DMS114 treated with DMSO at 0.1 percent for 48 hours (cell line): ENCODE measurements around the gene KRT12.
"Not testable (repeated sequence)": the region's sequence is repeated elsewhere in the genome, so short reads cannot be mapped to it uniquely, and the experiment has no call there.

Experiments used
- DNase-seq: peaks from one replicate; lab custom pipeline; 2025; ENCODE audit not compliant: unreplicated experiment; lab: John Stamatoyannopoulos, UW

KRT12 gene

GRCh38 chr17:40884708-40885512, 17.9 kb upstream of the KRT12 start, which contains the start of gene KRT20:
KRT20 (minus strand) TSS chr17:40885242; CDS start chr17:40885185, 57 bp downstream.
- DNase-seq: no peak

GRCh38 chr17:40883626-40884334, 16.8 kb upstream of the KRT12 start:
- no peak for DNase-seq

- DNase-seq: no peak
Observed at GRCh38 chr17:40883031-40883430, 16.0 kb upstream of the KRT12 start.

- no peak for DNase-seq
Observed at GRCh38 chr17:40879026-40879425, 12.0 kb upstream of the KRT12 start.

- no peak for DNase-seq
Observed at GRCh38 chr17:40878044-40878443, 11.0 kb upstream of the KRT12 start.

- DNase-seq: no peak
Observed at GRCh38 chr17:40873801-40874200, 6.8 kb upstream of the KRT12 start.

- DNase-seq: no peak
Observed at GRCh38 chr17:40873255-40873654, 6.2 kb upstream of the KRT12 start.

- no peak for DNase-seq
Observed at GRCh38 chr17:40872416-40872815, 5.4 kb upstream of the KRT12 start.

GRCh38 chr17:40871316-40871715, 4.3 kb upstream of the KRT12 start:
- no peak for DNase-seq

GRCh38 chr17:40870136-40870535, 3.1 kb upstream of the KRT12 start:
- DNase-seq: no peak

GRCh38 chr17:40864661-40865390, 2.2 kb downstream of the KRT12 start:
- no peak for DNase-seq

GRCh38 chr17:40862985-40863733, 3.9 kb downstream of the KRT12 start:
- DNase-seq: no peak

- no peak for DNase-seq
Observed at GRCh38 chr17:40859536-40859935, 7.5 kb downstream of the KRT12 start.

- DNase-seq: not testable (repeated sequence)
Observed at GRCh38 chr17:40858667-40859066, 8.4 kb downstream of the KRT12 start.

GRCh38 chr17:40857535-40857934, 9.5 kb downstream of the KRT12 start:
- DNase-seq: no peak

- no peak for DNase-seq
Observed at GRCh38 chr17:40854175-40854814, 12.7 kb downstream of the KRT12 start.

GRCh38 chr17:40852364-40852763, 14.7 kb downstream of the KRT12 start:
- DNase-seq: no peak

GRCh38 chr17:40850293-40850972, 16.6 kb downstream of the KRT12 start:
- DNase-seq: no peak

- no peak for DNase-seq
Observed at GRCh38 chr17:40849723-40850122, 17.3 kb downstream of the KRT12 start.
